ENCODE measurements around the gene SLC16A3.
A peak's percentile ranks its signal among the peaks of the same experiment; 100 is the strongest.

DNA sequence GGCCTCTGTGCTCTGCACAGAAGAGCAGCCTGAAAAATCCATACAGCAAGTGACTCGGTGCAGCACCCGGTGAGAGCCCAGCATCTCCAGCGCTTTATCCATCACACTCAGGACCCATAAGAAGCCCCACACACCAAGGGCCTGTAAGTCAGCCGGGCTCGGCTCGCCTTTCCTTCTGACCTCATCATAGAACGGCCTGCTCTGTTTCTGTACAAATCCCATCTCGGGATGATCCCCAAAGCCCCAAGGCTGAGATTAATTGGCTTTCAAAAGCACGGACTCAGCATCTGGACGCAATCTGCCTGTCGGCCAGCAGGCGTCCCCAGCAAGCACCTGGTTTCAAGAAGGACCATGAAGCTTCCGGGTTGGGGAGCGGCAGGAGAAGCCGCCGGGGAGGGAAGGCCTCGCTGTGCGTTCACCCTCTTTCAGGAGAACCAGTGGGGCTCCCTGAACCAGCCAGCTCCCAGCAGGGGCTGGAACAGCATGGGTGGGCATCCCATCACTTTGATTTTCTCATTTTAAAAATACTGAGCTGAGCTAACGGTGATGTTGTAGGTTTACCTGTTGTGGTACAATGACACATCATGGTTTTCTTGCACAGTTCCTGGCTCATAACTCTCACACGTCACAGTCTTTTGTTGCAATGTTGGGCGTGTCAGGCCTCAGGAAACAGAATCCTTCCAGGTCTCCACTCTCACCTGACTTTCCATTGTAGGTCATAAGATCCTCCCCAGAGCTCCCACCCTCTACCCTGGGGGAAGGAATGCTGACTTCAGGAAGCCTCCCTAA is 22.9 kb upstream of the SLC16A3 start:
- TF ChIP-seq, protein P1, sequence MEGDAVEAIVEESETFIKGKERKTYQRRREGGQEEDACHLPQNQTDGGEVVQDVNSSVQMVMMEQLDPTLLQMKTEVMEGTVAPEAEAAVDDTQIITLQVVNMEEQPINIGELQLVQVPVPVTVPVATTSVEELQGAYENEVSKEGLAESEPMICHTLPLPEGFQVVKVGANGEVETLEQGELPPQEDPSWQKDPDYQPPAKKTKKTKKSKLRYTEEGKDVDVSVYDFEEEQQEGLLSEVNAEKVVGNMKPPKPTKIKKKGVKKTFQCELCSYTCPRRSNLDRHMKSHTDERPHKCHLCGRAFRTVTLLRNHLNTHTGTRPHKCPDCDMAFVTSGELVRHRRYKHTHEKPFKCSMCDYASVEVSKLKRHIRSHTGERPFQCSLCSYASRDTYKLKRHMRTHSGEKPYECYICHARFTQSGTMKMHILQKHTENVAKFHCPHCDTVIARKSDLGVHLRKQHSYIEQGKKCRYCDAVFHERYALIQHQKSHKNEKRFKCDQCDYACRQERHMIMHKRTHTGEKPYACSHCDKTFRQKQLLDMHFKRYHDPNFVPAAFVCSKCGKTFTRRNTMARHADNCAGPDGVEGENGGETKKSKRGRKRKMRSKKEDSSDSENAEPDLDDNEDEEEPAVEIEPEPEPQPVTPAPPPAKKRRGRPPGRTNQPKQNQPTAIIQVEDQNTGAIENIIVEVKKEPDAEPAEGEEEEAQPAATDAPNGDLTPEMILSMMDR (IDR thresholded peaks at IDR 0.05), result peak; percentile 77 to 95 (median 92)
- TF ChIP-seq POLR2A (IDR thresholded peaks at IDR 0.05), result peak; percentile 24 to 47

Measured in adrenal gland (tissue), 5 donors.